HG03469 (cell line): Measurements from ENCODE around the gene MMAB.

ENCODE experiments used
- ATAC-seq: cut with Tn5 transposase; IDR thresholded peaks from one replicate; pipeline ENCODE4 v1.9.1; 2021; ENCODE audit warnings: mild to moderate bottlenecking, moderate library complexity, moderate number of reproducible peaks; ENCODE audit not compliant: unreplicated experiment

MMAB gene

DNA sequence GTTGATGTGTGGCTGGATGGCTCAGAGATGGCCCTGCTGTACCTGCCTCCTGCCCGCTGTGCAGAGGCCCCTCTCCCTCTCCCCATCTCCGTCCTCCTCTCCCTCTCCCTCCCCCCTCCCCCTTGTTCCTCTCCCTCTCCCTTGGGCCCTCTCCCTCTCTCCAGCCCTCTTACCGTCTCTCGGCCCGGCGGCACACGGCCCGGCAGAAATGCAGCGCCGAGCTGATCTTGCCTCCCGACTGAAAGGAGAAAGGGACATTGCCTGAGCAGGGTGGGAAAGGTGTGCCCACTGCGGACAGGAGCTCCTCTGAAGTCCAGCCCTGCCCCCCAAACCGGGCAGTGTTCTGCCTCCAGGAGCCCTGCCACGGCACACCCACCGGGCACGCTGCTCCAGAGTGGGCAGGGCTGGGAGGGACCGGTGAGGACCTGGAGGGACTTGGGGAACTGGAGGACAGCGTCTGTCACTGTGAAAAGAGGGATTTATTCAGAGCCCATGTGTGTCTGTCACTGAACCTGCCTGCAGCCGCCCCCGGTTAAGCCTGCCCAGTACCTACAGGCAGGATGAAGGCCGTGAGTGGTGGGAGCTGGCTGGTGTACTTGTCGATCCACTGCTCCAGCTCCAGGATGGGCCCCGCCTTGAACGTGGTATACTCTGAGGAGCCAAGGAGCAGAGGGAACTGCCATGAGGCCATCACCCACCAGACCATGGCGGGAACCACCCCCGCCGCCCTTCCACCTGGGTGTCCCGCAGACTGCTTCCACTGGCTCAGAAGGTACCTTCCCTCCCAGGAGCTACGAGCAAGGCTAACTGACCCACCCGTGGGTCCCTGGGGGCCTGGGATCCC lies 12.2 kb downstream of the MMAB start:
- no peak for ATAC-seq

DNA sequence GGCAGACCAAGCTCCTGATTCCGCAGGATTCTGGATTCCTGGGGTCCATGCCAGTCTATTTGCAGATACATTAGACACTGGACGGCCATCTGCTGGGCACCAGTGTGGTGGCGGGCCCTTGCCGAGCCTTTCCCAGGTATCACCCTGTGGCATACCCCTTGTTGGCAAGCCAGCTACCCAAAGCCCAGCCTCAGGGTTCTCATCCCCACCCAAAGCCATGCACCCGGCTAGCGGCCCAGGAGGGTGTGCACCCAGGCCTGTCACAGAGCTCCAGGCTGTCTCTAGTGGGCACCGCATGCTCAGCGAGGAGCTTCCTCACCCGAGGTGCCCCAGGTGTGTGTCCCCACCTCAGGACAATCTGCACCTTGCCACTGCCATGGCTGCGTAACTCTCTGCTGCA lies 13.7 kb downstream of the MMAB start:
- no peak for ATAC-seq

DNA sequence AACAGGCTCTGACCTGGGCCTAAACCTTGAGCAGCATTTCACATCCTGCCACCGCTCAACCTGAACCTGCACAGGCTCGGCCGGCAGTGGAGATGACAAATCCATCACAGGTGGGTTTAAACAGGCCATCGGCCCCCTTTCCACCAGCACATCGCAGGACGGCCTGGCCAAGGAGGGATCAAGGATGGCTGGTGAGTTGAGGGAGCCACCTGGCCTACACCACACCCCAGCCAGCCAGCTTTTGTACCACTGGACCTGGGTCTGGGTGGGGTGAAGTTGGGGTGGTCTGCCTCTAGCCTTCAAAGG lies 14.2 kb downstream of the MMAB start:
- ATAC-seq = no peak

DNA sequence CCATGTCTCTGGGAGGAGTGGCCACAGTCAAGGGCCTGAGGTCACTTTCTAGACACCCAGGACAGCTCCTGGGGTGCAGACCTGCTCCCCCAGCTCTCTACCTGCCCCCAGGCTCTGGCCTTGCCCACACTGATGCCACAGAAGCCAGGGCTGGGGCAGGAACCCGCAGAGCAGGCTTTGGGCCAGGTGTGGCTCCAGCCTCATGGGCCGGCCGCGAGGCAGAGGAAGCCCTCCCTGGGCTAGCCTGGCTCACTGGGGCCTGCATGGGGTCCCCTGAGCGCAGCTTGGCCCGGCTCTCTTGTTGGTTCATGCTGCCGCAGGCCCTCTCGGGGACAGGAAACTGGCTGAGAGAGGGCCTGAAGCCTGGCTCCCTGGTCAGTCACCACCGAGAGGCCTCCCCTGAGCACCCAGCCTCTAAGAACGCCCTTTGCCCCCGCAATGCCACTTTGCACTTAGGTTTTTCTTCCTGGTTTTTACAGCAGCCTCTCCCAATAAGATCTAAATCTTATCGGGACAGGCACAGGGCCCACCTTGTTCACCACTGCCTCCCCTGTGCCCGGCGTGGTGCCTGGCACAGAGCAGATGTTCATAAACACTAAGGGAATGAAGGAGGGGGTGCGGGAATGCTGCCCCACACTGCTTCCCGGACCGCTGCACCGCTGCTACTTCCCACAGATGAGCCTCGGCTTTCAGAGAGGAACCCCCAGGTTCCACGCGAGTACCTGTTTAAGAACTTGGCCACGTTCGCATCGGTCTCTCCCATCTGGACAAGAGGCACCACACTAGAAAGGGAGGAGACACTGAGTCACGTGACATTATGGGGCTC lies 14.7 kb downstream of the MMAB start:
- no peak for ATAC-seq

DNA sequence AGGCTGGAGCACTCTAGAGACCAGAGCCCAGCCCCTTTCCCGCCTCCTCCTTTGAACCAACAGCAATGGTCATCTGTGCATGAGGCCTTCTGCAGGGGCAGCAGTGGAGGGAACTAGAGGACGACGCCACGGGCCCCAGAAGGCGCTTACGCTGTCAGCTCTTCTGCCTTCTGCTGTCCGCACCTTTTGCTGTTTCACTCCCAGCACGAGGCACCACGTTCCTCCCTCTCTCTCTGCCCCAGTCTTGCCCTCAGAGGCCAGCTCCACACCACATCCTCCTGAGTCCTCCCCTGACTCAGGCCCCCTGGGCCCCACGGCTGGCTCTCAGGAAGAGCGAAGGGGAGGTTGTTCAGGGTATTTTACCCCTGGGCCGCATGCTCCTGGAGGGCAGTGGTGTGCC lies 15.5 kb downstream of the MMAB start:
- no peak for ATAC-seq

DNA sequence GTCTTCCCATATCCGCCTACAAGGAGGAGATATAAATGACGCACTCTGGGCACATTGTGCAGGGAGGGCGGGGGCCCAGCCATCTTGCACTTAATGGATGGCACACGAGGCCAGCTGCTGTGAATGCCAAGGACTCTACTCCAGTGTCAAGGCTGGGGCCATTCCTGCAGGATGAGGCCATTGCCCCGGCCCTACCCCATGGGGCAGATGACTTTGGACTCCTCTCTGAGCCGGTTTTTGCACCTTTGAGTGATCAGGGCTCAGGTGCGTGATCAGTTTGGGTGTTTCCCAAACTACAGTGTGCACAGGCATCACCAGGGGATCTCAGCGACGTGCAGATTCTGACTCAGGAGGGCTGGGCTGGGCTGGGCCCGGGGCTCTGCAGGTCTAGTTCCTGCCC lies 16.1 kb downstream of the MMAB start:
- no peak for ATAC-seq

DNA sequence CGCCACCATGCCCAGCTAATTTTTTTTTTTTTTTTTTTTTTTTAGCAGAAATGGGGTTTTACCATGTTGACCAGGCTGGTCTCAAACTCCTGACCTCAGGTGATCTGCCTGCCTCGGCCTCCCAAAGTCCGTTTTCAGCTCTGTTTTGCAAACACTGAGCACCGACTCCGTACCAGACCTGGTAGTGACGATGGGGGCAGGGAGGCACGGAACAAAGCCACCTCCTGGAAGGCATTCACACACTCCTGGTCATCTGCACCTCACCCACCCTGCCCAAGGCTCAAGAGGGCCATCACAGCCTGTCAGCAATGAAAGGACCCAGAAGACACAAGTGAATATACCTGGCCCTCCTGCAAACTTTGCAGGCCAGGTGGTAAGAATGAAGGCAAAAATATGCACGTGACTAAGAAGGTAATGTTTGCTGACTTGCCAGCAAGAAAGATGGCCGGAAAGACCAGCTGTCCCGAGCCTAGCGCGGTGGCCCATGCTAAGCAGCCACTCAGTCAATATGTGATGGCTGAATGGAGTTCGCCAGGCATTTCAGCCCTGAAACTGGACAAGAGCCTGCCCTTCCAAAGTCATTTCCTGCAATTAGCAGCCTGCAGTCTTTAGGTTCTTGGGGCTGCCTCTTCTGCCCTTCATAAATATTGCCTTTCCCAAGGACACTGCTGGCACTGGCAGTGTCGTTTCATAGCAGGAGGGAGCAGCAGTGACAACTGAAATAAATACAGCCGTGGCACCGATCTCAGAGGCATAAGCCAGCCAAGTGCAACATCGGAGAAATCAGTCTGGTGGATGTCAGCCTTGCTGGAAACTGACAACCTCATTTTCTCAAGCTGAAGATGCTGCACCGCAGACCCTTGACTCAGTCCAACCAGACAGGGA lies 17.6 kb downstream of the MMAB start:
- ATAC-seq = no peak

DNA sequence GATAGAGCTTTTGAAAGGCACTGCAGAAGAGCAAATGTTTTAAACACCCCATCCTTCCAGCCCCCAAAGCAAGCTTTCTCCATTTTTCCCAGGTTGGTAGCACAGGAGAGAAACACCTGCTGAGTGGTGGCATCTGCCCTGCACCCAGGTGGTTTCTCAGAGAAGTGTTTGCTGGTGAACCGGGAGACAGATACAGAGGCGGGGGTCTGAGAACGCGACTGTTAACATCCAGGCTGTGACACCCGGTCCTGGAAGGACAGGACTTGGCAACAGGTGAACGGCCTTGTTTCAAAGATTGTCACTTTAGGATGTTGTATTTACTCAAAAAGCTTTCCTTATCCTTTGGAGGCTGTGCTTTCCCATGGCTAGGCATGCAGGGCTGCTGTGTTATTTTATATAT lies 18.5 kb downstream of the MMAB start:
- no peak for ATAC-seq

DNA sequence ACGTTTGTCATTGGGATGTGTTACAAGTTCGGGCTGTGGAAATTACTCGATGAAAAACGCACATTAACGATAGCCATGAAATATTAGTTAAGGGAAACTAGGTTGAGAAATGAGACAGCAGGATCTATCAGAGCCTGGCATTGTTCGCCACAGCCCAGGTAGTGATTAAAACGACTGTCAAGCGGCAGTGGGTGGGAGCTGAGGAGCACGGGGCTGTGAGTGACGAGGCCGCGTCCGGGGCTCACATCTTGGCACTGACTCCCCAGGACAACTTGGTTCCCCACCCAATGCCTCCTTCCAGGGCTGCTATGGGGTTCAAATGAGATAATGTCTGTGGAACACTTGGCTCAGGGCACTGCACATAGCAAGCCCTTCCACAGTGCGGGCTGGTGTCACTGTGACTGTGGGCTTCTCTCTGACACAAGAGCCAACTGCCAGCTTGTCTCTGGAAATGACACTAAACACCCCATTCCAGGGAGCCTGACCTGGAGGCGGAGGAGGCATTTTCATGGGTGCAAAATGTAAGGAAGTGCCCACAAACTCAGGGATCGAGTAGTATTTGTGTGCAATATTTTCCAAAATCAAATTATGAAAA lies 19.3 kb downstream of the MMAB start:
- no peak for ATAC-seq

DNA sequence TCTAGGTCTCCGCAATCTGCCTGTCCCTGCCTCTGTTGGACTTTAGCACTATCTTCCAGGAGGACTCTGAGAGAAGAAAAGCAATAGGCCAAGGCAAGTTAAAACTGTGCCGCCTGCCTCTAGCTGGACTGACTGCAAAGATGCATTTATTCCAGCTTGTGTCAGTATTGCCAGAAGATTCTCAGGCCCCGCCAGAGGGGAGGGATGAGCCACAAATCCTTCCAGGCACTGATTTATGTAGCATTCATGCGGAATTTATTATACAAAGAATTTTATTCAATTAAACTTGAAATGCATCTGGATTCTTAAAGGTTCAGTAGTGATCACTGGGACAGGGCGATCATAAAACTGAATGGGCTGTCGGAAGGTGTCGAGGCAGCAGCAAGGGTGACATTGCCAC lies 19.8 kb downstream of the MMAB start:
- ATAC-seq = no peak

DNA sequence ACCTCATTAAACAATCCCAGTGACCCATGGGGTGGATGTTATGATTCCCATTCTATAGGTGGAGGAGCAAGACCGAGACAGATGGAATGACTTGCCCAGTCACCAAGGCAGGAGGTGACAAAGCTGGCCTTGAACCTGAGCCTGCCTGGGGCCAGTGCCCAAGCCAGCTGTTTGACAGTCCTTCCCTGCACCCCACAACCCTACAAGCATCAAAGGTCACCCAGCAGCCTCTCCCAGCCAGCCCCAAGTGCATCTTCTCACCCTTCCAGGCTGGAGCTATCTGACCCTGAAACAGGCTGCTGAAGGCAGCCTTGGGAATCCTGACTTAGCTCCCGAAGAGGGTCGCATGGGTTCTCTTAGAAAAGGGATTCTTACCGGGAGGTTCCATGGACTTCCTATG lies 20.3 kb downstream of the MMAB start:
- ATAC-seq = no peak

DNA sequence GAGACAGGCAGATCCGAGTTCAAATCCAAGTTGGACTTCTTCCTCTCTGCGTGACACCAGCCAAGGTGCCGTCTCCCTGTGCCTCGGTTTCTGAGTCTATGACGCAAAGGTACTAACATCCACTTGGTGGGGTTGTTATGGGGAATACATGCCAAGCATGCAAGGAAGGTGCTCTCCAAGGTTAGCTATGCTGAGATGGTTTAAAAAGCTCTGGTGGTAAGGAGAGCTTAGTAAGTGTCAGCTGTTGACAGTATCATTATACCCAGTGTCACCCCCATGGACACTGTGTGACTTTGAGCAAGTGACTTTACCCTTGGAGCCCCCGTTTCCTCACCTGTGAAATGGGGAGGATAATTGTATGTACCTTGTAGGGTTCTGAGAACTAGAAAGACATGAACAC lies 22.2 kb downstream of the MMAB start:
- ATAC-seq = no peak

DNA sequence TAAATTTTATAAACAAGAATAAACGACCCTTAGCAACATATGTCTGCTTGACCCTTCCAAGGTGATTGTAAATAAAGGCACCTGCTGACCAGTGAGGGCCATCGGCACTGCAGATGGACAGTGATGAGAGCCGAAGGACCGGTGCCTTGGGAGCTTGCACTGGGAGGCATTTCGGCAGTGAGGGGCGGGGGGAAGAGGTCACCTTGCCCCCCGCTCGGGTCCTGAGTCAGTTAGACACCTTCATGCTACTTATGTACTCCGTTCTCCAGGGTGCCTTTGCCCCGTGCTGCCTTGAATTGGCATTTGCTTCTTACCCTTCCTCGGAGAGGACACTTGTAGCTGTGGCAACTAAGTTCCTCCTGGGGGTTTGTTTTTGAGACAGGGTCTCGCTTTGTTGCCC lies 23.0 kb downstream of the MMAB start:
- ATAC-seq = no peak

DNA sequence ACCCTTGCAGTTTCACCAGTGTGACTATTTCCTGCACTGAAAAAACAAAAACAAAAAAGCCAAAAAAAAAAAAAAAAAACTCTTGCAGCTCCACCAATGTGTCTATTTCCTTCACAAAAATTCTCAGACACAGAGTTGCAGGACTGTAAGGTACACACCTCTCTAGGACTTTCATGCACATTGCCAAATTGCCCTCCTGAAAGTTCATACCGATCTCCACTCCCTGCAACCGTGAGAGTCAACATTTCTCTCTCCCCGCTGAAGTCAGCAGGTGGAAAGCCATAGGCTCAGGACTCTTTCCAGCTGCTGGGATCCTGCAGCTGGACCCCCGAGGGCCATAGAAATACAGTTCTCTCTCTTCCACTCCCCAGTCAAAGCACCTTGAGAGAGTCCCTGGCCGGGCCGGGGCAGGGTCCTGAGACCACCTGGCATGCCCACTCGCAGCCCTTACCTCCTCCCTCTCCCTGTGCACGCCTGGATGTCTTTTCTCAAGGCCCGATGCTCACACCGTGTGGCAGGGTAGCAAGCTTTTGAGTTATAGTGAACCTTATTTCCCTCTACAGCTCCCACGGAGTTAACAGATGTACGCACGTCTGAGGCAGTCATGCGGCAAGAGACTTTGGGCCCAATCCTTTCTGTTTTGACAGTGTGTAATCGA lies 23.6 kb downstream of the MMAB start:
- ATAC-seq = no peak

DNA sequence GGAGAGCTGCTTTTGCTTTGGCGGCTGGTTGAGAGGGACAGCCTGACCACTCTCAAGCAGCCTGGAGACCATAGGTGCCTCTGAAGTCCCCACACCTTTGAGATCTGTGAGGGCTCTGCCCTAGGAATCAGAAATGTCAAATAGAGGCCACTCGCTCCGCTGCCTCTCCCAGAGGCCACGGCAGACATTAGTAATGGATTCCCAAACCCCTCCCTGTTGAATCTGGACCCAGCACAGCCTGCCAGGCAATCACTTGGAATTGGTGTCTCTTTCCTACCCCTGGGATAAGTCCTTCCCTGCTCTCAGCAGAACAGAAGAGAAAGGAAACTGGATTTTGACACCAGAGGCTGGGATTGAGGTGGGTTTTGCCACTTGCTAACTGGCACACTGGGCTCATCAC lies 25.0 kb downstream of the MMAB start:
- no peak for ATAC-seq

DNA sequence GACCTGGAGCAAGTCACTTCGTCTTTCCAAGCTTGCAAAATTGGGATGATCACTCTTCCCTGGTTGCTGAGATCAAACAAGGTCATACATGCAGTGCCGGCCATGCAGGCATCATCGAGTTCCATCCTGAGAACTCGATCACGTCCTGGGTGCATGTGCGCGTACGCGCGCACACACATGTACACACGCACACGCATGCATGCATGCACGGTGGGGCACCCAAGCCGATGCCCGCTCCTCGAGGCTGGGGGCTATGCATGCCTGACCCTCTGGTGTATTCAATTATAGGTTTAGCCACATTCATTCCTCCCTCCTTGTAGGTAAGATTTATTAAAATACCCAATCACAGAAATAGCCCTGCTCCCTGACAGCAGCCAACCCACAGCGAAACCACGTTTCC lies 26.0 kb downstream of the MMAB start:
- no peak for ATAC-seq

DNA sequence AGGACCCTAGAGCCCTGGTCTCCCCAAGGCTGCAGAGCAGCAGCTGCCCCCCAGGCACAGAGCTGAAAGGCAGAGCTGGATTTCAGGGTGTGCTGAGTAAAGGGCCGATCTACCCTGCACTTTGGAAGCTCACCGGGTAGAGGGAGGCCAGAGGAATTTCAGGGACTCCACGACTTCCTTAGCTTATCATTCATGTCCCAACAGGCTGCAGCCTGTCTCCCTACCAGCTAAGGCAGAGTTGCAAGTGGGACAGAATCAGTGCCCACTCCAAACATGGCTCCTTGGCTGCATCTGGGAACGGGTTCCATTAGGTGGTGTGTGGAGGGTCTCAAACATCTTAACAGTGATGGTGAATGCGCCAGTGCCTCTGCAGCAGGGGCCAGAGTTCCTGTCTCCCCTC lies 27.5 kb downstream of the MMAB start:
- ATAC-seq = no peak

DNA sequence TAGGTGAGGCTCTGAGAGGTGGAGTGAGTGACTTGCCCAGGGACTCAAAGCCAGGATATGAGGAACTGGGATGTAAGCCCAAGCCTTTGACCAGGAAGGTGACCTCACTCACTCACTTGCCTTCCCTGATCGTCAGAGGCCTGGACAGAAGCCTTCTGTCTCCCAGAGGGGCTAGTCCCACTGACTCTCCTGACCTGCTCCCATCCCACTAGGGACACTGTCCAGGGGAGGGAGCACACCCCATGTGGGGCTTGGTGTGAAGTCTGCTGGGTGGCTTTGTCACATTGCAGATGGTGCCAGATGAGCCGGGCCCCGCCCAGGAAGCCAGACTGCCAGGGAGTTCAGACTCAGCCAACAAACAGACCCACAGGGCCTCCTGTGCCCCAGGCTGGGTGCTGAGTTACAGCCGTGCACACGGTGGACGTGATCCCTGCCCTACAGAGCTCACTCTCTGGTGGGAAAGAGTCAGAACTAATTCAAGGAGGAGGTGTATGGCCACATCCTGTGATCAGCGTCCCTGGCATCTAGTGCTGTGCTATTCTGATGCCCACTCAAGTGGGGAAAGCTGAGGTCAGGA lies 28.3 kb downstream of the MMAB start:
- no peak for ATAC-seq

DNA sequence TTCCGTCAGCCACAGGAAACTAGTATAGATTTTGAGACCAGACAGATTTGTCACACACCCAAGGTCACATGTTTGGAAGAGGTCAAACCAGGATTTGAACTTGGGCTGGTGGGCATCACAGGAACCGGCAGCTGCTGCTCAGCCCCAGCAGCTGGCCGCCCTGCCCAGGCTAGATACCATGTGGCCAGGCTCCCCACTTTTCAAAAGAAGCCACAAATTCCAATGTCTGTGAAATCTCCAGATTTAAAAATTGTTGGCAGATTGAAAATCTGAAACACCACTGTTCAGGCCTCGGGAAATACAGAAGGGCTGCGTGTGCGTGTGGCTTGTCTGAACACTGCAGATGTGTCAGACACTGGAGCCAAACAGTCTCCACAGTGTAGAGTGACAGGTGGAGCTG lies 30.4 kb downstream of the MMAB start:
- ATAC-seq = no peak

DNA sequence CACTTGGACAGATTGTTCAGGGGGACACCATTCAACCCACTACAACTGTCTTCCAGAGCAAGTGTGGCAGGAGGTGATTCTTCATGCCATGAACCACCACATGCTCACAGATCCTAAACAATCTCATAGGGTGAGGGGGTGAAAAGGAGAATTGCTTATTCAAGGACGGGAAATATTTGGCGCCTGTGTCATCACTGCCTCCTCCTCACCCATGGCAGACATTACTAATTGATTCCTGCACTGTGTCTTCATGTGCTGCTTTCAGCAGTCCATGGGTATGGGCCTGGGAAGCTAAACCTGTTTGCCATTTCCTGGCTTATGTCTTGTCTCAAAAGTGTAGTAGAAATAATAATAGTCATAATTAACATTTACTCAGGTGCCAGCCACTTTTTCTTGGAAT lies 31.3 kb downstream of the MMAB start:
- no peak for ATAC-seq
